Measurements from ENCODE around the gene MAMDC2.
"Not testable (repeated sequence)": the region's sequence is repeated elsewhere in the genome, so short reads cannot be mapped to it uniquely, and the experiment has no call there.

MAMDC2 gene

DNA sequence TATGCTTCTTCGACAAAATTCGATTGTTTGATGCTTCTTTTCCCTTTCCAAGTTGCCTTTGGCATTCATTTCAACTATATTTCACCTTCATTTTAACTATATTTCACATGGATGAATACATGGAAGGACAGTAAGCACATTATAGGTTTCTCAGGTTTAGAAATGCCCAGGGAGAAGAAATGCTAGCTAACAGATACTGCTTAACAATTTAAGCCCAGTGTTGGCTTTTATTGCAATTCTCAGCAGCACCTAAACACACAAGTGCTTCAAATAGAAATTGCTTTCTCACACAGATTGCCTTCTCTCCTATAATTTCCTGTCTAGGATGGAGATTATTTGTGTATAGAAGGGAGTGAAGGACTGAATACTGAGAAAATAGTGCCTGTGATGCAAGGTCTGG, 185.0 kb downstream of the MAMDC2 start:
- H3K4me3 ChIP-seq (ENCODE audit: low read length): no peak overlapping the region
- H3K9ac ChIP-seq (ENCODE audit: low read depth, low read length): no peak overlapping the region
- no peaks in the 10 kb centered on the region for H3K36me3 ChIP-seq (ENCODE audit: insufficient read depth, low read depth, low read length)
- H3K27me3 ChIP-seq (ENCODE audit: insufficient read depth, low read length): no peaks in the 10 kb centered on the region
- H3K9me3 ChIP-seq (ENCODE audit: insufficient read depth, low read depth, low read length): 0 out of 2 replicates have a peak, but pooled peaks cover 3% of the 10 kb centered on the region
- no peaks in the 10 kb centered on the region for H3K4me1 ChIP-seq (ENCODE audit: insufficient read depth, low read length)
- H3K27ac ChIP-seq (ENCODE audit: low read length): no peak overlapping the region

DNA sequence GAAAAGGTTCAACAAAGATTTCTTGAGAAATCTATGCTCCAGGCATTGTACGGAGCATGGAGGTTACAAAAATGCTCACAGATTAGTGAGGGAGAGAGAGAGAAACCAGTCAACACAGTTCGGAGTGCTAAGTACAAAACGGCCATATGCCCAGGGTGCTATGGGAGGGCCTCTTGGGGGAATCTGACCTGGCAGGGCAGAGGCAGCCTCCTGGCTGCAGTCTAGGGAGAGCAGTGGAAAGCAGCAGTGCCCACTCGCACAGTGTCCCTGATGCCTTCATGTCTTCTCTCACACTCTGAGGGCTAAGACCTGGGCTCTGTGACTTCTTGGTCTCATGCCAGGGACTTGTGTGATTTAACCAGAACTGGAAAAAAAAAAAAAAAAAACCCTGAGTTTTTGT, 185.4 kb downstream of the MAMDC2 start:
- no peaks in the 10 kb centered on the region for H3K27me3 ChIP-seq (ENCODE audit: insufficient read depth, low read length)
- H3K4me3 ChIP-seq (ENCODE audit: low read length): no peak overlapping the region
- H3K9me3 ChIP-seq (ENCODE audit: insufficient read depth, low read depth, low read length): 0 out of 2 replicates have a peak, but pooled peaks cover 3% of the 10 kb centered on the region
- H3K4me1 ChIP-seq (ENCODE audit: insufficient read depth, low read length): no peaks in the 10 kb centered on the region
- H3K36me3 ChIP-seq (ENCODE audit: insufficient read depth, low read depth, low read length): no peaks in the 10 kb centered on the region
- no peak overlapping the region for H3K9ac ChIP-seq (ENCODE audit: low read depth, low read length)
- no peak overlapping the region for H3K27ac ChIP-seq (ENCODE audit: low read length)

DNA sequence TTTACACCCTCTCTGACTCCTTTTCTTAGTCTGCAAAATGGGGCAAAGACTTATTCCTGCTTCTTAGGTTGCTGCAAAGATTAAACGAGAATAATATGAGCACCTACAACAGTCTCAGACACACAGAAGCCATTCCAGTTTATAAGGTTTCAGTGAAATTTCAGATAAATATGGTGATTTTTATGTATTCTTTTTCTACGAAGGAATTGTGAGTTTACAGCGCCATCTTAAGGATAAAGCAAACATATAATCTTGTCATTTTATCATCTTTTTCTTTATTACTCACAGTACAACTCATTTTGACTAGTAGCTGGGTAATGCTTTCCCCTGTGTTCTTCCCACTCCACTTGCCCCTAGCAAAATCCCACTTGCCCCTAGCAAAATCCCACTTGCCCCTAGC, 185.9 kb downstream of the MAMDC2 start:
- no peak overlapping the region for H3K4me3 ChIP-seq (ENCODE audit: low read length)
- no peak overlapping the region for H3K9ac ChIP-seq (ENCODE audit: low read depth, low read length)
- H3K36me3 ChIP-seq (ENCODE audit: insufficient read depth, low read depth, low read length): no peaks in the 10 kb centered on the region
- no peak overlapping the region for H3K27ac ChIP-seq (ENCODE audit: low read length)
- 0 out of 2 replicates have a peak, but pooled peaks cover 3% of the 10 kb centered on the region for H3K9me3 ChIP-seq (ENCODE audit: insufficient read depth, low read depth, low read length)
- no peaks in the 10 kb centered on the region for H3K27me3 ChIP-seq (ENCODE audit: insufficient read depth, low read length)
- H3K4me1 ChIP-seq (ENCODE audit: insufficient read depth, low read length): no peaks in the 10 kb centered on the region

DNA sequence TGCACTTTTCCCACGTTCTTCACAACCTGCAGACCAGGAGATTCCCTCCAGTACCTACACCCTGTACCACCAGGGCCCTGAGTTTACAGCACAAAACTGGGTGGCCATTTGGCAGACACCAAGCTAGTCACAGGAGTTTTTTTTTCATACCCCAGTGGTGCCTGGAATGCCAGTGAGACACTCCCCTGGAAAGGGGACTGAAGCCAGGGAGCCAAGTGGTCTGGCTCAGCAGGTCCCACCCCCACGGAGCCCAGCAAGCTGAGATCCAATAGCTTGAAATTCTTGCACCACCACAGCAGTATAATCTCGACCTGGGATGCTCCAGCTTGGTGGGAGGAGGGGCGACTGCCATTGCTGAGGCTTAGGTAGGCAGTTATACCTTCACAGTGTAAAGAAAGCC, 188.8 kb downstream of the MAMDC2 start:
- H3K27ac ChIP-seq (ENCODE audit: low read length): no peak overlapping the region
- H3K9ac ChIP-seq (ENCODE audit: low read depth, low read length): no peak overlapping the region
- H3K4me1 ChIP-seq (ENCODE audit: insufficient read depth, low read length): no peaks in the 10 kb centered on the region
- H3K4me3 ChIP-seq (ENCODE audit: low read length): no peak overlapping the region
- H3K36me3 ChIP-seq (ENCODE audit: insufficient read depth, low read depth, low read length): no peaks in the 10 kb centered on the region
- no peaks in the 10 kb centered on the region for H3K9me3 ChIP-seq (ENCODE audit: insufficient read depth, low read depth, low read length)
- H3K27me3 ChIP-seq (ENCODE audit: insufficient read depth, low read length): no peaks in the 10 kb centered on the region

DNA sequence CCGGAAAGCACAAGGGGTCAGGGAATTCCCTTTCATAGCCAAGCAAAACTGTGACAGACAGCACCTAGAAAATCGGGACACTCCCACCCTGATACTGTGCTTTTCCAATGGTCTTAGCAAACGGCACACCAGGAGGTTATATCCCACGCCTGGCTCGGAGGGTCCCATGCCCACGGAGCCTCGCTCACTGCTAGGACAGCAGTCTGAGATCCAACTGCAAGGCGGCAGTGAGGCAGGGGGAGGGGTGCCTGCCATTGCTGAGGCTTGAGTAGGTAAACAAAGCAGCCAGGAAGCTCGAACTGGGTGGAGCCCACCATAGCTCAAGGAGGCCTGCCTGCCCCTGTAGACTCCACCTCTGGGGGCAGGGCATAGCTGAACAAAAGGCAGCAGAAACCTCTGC, 190.6 kb downstream of the MAMDC2 start:
- not testable (repeated sequence) for H3K36me3 ChIP-seq (ENCODE audit: insufficient read depth, low read depth, low read length); H3K9ac ChIP-seq (ENCODE audit: low read depth, low read length); H3K9me3 ChIP-seq (ENCODE audit: insufficient read depth, low read depth, low read length); H3K4me3 ChIP-seq (ENCODE audit: low read length); H3K27ac ChIP-seq (ENCODE audit: low read length); H3K27me3 ChIP-seq (ENCODE audit: insufficient read depth, low read length); H3K4me1 ChIP-seq (ENCODE audit: insufficient read depth, low read length)

GRCh38 chr9:70245952-70246351, 202.3 kb downstream of the MAMDC2 start:
- H3K9ac ChIP-seq (ENCODE audit: low read depth, low read length); H3K27ac ChIP-seq (ENCODE audit: low read length); H3K27me3 ChIP-seq (ENCODE audit: insufficient read depth, low read length); H3K4me1 ChIP-seq (ENCODE audit: insufficient read depth, low read length); H3K36me3 ChIP-seq (ENCODE audit: insufficient read depth, low read depth, low read length); H3K4me3 ChIP-seq (ENCODE audit: low read length); H3K9me3 ChIP-seq (ENCODE audit: insufficient read depth, low read depth, low read length): not testable (repeated sequence)

DNA sequence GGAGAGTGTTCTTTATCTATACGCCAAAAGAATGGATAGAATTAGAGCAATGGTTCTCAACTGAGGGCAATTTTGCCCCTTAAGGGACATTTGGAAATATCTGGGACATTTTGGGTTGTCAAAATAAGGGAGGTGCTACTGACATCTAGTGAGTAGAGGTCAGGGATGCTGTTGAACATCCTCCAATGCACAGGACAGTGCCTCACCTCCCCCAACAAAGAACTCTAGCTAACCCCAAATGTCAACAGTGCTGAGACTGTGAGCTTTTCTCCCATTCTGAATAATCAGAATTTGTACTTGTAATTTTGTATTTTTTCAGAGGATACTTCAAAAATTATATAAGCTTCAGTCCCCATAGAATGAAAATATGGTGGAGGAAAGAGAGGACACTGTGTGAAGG, 206.6 kb downstream of the MAMDC2 start:
- Histone ChIP-seq H3K9me3 (ENCODE audit: insufficient read depth, low read depth, low read length) (no peaks in the 10 kb centered on the region), H3K27me3 (ENCODE audit: insufficient read depth, low read length) (no peaks in the 10 kb centered on the region), H3K9ac (ENCODE audit: low read depth, low read length) (no peak overlapping the region), H3K36me3 (ENCODE audit: insufficient read depth, low read depth, low read length) (no peaks in the 10 kb centered on the region), H3K4me1 (ENCODE audit: insufficient read depth, low read length) (no peaks in the 10 kb centered on the region), H3K4me3 (ENCODE audit: low read length) (no peak overlapping the region), H3K27ac (ENCODE audit: low read length) (no peak overlapping the region)

GRCh38 chr9:70255486-70255885, 211.8 kb downstream of the MAMDC2 start:
- no peaks in the 10 kb centered on the region; the same call in 1 of the 2 replicates for H3K27me3 ChIP-seq (ENCODE audit: insufficient read depth, low read length)
- no peak overlapping the region for H3K9ac ChIP-seq (ENCODE audit: low read depth, low read length)
- no peak overlapping the region for H3K4me3 ChIP-seq (ENCODE audit: low read length)
- H3K9me3 ChIP-seq (ENCODE audit: insufficient read depth, low read depth, low read length): no peaks in the 10 kb centered on the region
- H3K4me1 ChIP-seq (ENCODE audit: insufficient read depth, low read length): peaks cover 12% of the 10 kb centered on the region; the same call in 1 of the 2 replicates
- no peak overlapping the region for H3K27ac ChIP-seq (ENCODE audit: low read length)
- no peaks in the 10 kb centered on the region for H3K36me3 ChIP-seq (ENCODE audit: insufficient read depth, low read depth, low read length)

GRCh38 chr9:70256123-70256551, 212.5 kb downstream of the MAMDC2 start:
- Histone ChIP-seq H3K4me3 (ENCODE audit: low read length) (no peak overlapping the region), H3K36me3 (ENCODE audit: insufficient read depth, low read depth, low read length) (peaks cover 3% of the 10 kb centered on the region), H3K27me3 (ENCODE audit: insufficient read depth, low read length) (no peaks in the 10 kb centered on the region; the same call in 1 of the 2 replicates), H3K9me3 (ENCODE audit: insufficient read depth, low read depth, low read length) (no peaks in the 10 kb centered on the region), H3K9ac (ENCODE audit: low read depth, low read length) (no peak overlapping the region), H3K27ac (ENCODE audit: low read length) (no peak overlapping the region), H3K4me1 (ENCODE audit: insufficient read depth, low read length) (peaks cover 12% of the 10 kb centered on the region; the same call in 1 of the 2 replicates)

DNA sequence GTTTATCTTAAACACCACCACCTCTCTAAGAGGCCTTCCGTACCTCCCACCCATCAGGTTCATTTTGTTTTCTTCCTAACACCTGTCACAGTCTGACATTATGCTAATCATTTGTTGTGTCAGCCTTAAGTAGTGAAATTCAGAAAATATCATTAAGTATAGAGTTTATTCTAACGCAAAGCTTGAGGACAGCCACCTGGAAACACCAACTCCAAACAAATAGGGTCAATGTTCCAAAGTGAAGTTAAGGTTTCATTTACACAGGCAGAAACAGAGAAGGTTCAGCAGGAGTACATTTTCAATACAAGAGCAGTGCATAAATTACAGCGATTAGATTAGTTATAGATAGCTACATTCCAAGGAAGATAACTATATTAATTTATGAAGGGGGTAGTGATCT, 213.9 kb downstream of the MAMDC2 start:
- Histone ChIP-seq H3K36me3 (ENCODE audit: insufficient read depth, low read depth, low read length) (peaks cover 15% of the 10 kb centered on the region), H3K9ac (ENCODE audit: low read depth, low read length) (peak overlapping the region; percentile 94; the same call in 1 of the 2 replicates), H3K27me3 (ENCODE audit: insufficient read depth, low read length) (no peaks in the 10 kb centered on the region; the same call in 1 of the 2 replicates), H3K4me3 (ENCODE audit: low read length) (peak overlapping the region; percentile 94; the same call in 1 of the 2 replicates), H3K9me3 (ENCODE audit: insufficient read depth, low read depth, low read length) (no peaks in the 10 kb centered on the region), H3K27ac (ENCODE audit: low read length) (no peak overlapping the region), H3K4me1 (ENCODE audit: insufficient read depth, low read length) (peaks cover 12% of the 10 kb centered on the region)

DNA sequence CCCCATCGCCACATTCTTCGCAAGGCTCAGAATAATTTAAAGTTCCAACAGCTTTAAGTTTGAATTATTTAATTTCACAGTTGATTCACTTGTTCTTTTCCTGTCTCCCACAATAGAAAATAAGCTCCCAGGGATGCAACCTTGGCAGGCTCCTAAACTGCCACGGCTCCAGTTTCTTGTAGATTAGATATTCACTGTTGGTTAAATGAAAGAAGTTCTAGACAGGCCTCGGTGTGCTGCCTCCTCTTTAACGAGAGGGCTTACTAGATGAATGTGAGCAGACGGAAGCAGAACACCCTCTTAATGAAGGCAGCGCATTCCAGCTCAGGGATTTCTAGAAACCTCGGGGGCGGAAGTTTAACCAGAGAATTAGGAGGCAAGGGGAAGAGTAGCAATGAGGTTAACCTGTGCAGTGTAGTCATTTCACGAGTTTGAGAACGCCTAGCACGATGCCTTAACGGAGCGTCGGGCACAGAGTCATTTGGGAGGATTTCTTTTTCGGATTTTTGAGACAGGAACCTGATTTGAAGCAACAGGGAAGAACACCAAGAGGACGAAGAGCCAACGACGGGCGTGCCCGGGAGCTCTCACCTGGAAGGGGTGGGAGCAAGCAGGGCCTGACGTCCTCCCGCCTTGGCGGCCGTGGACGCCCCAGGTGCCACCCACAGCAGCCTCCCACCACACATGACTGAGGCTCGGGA, 214.5 kb downstream of the MAMDC2 start:
- peaks cover 18% of the 10 kb centered on the region for H3K36me3 ChIP-seq (ENCODE audit: insufficient read depth, low read depth, low read length)
- H3K27me3 ChIP-seq (ENCODE audit: insufficient read depth, low read length): no peaks in the 10 kb centered on the region; the same call in 1 of the 2 replicates
- H3K4me3 ChIP-seq (ENCODE audit: low read length): peak overlapping the region; percentile 94
- peak overlapping the region; percentile 94 for H3K9ac ChIP-seq (ENCODE audit: low read depth, low read length)
- H3K27ac ChIP-seq (ENCODE audit: low read length): peak overlapping the region; percentile 4
- H3K4me1 ChIP-seq (ENCODE audit: insufficient read depth, low read length): peaks cover 12% of the 10 kb centered on the region
- H3K9me3 ChIP-seq (ENCODE audit: insufficient read depth, low read depth, low read length): no peaks in the 10 kb centered on the region

- Histone ChIP-seq H3K4me3 (ENCODE audit: low read length) (peak within 1 kb of the TSS; percentile 94), H3K27ac (ENCODE audit: low read length) (peak within 1 kb of the TSS; percentile 43), H3K9me3 (ENCODE audit: insufficient read depth, low read depth, low read length) (no peaks in the 10 kb centered on the region), H3K27me3 (ENCODE audit: insufficient read depth, low read length) (no peaks in the 10 kb centered on the region; the same call in 1 of the 2 replicates), H3K36me3 (ENCODE audit: insufficient read depth, low read depth, low read length) (peaks cover 18% of the 10 kb centered on the region), H3K4me1 (ENCODE audit: insufficient read depth, low read length) (peaks cover 17% of the 10 kb centered on the region), H3K9ac (ENCODE audit: low read depth, low read length) (peak within 1 kb of the TSS; percentile 94)
These were observed 215.3 kb downstream of the MAMDC2 start, which contains the start of gene SMC5 for GRCh38 chr9:70258692-70259511. Gene SMC5 (plus strand): TSS chr9:70258978. CDS start chr9:70259079, 101 bp downstream.
